T47D (cell line): ENCODE measurements around the gene ARHGAP31.

Experiments
- DNase-seq, 2 experiments: peaks; one replicate each; pipeline versions ENCODE4 v3.0.0 to v3.0.0-alpha.2; 2011 to 2012; ENCODE audit warnings: low read depth in 1 of 2, low spot score in 1 of 2
- JUND ChIP-seq: IDR thresholded peaks from 2 replicates; pipeline ENCODE4 v1.6.1; 2012; ENCODE audit warnings: low read depth
- in situ Hi-C: cut with HindIII; loops from 2 replicates; pipeline ENCODE4 v1.10.0; 2016; ENCODE audit warnings: low sequenced_read_pairs, low pct_unique_long_range_greater_than_20kb

Gene ARHGAP31

DNA sequence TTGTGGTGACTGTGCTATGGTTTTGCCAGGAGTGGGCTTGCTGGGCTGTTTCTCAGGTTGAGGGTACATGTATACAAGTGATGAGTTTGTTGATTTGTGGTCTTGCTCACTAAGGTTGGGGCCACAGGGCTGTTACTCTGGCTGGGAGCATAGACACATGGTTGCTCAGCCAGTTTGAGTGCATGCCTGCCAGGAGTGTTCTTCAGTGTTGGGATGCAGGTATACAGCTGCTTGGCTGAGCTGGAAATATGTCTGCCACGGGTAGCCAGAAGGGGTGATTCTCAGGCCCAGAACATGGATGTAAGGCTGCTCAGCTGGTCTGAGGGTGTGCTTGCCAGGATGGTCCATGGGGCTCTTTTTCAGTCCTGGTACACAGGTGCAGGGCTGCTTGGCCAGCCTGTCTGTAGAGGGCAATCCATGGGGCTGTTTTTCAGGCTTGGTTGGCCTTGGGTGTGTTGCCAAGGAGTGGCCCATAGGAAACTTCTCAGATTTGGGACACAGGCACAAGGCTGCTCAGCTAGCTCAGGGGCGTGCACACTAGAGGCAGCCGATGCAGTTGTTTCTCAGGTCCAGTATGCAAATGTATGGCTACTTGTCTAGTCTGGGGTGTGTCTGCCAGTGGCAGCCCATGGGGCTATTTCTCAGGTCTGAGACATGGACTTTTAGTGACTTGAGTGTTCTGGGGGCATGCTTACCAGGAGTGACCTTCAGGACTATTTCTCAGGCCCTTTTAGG lies 5.3 kb upstream of the ARHGAP31 start:
- in situ Hi-C loops, result no loop called here
- DNase-seq, result no peak
- TF ChIP-seq JUND, result no peak

DNA sequence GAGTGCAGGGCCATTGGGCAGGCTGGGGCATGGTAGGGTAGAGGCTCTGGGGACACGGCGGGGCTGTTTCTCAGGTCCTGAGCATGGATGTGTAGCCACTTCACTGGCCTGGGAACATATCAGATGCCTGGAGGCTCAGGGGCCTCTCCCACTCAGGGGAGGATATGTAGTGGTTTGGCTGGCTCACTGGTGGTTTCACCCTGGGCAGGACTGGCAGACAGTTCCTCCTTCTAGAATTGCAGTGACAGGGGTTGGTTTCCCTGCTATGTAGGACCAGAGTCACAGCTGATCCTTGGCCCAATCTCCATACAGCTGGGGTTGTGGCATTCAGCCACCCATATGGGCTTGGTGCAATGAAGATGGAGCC lies 4.8 kb upstream of the ARHGAP31 start:
- TF ChIP-seq JUND, result no peak
- no peak for DNase-seq
- in situ Hi-C loops, result no loop called here

- in situ Hi-C loops, result no loop called here
- no peak for DNase-seq
- no peak for TF ChIP-seq JUND
These were observed 3.6 kb upstream of the ARHGAP31 start for GRCh38 chr3:119290613-119291012.

DNA sequence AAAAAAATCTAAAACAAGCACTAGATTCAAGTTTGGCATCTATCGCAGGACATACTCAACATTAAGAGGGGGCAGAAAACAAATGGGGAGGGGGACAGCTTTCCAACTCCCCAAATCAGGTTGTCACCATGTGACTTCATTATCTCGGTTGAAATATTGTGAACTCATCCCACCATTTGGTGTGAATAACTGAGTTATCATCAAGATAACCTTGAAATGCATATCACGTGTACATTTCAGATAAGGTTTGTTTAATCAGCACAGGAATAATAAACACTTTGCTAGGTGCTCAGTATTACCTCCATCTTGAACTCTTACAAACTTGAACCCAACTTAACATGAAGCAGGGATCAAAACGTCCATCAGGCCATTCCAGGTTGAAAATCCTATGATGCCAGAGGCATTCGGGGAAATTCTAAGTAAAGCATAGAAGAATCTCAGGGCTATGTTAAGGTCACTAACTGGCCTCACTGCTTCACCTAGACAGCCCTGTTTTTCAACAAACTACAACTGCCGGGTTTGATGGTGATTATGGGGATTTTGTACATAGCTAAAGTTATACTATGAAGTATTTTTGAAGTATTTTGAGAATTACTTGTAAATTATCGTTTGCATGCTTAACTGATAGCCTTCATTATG lies 3.0 kb upstream of the ARHGAP31 start:
- in situ Hi-C loops, result no loop called here
- TF ChIP-seq JUND, result no peak
- no peak for DNase-seq

GRCh38 chr3:119292666-119293065 lies 1.5 kb upstream of the ARHGAP31 start:
- in situ Hi-C loops, result no loop called here
- TF ChIP-seq JUND, result no peak
- no peak for DNase-seq

DNA sequence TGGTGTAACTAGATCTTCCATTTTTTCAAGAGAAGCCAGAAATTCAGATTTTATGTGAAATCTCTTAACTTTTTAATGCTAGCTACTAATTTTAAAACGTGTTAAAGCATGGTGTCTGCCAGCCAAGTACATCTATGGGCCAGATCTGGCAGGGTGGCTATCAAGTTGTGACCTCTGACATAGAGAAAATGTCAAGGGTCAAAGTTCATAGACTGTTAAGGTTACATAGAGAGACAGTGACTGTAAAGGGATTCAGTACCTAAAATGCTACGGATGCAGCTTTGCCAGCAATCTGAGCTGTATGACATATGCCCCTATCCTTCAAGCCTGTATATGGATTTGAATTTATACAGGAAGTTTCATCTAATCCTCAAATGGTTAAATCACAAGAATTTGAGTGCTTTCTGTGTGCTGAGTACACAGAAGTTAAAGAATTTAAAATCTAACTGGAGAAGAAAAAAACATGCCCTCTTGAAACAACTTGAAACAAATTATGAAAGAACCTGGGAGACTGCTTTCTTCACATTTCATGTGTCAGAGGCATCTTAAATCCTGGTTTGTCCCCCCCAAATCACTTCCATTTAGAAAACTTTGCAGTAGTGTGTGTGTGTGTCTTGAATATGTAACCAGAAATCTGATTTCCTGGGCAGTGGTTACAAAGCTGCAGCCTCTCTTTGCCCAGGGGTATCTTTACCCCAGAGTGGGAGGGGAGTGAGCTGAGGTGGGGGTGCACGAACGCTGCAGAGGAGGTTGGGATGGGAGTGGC lies 895 bp upstream of the ARHGAP31 start:
- DNase-seq, result peak in 1 of 2 experiments; percentile 29
- TF ChIP-seq JUND, result no peak
- in situ Hi-C loops, result no loop called here

DNA sequence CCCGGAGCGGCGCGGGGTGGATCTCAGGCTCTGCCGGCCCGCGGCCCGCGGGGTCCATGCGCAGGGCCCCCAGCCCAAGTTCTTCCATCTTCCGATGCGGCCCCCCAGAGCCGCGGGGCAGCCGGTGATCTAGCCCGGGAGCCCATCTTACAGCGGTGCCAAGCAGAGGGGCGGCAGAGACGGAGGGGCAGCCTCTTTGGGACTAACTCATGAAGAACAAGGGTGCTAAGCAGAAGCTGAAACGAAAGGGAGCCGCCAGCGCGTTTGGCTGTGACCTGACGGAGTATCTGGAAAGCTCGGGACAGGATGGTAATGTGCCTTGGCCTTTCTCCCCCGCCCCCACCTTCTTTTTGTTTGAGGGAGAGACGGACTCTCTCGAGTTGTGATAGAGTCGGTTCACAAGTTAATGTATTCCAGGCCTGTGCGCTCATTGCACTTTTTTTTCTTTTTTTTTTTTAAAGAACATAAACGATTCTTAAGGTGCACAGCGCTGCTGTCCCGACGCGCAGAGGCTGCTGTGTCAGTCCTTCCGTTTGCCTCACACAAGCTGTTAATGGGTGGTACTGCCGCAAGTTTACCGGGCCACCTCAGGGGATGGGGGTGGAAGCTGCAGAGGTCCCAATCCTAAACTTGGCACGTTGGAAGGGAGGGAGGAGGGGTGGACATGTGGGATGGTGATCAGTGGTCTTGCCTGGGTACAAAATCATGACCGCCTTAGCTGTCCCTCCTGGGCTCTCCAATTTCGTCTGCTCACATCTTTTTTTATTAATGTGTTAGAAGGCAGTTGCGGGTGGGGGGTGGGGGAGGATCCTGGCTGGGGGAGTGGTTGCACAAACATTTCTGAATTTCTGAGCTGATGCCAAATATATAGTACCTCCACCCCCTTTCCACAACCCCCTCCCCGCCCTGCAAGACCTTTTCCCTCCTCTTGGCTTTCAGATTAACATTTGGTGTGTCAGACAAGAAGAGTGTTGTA lies 801 bp downstream of the ARHGAP31 start:
- in situ Hi-C loops, result no loop called here
- no peak for TF ChIP-seq JUND
- DNase-seq, result peak; percentile 17 to 39

- in situ Hi-C loops, result no loop called here
- no peak for TF ChIP-seq JUND
- DNase-seq, result no peak
These were observed 1.9 kb downstream of the ARHGAP31 start for GRCh38 chr3:119295816-119296726.

GRCh38 chr3:119296727-119297122 lies 2.5 kb downstream of the ARHGAP31 start:
- TF ChIP-seq JUND, result no peak
- in situ Hi-C loops, result no loop called here
- DNase-seq, result no peak

- no peak for TF ChIP-seq JUND
- in situ Hi-C loops, result no loop called here
- no peak for DNase-seq
These were observed 3.0 kb downstream of the ARHGAP31 start for GRCh38 chr3:119297169-119297568.

DNA sequence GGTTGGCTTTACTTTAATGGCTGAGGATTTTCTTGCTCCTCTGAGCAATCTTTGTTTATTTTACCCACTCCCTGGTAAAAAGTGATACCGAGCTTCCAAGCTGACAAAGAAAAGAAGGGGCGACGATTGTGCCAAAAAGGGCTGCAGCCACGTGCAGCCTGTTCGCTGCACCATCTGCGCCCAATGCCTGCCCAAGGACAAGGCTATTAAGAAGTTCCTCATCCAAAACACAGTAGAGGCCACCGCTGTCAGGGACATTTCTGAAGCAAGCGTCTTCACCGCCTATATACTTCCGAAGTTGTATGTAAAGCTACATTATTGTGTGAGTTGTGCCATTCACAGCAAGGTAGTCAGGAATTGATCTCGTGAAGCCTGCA lies 4.4 kb downstream of the ARHGAP31 start:
- TF ChIP-seq JUND, result no peak
- no peak for DNase-seq
- in situ Hi-C loops, result no loop called here
